ENCODE data around the gene SYT1. TPM values are rescaled to one million over a fixed set of nuclear protein-coding genes. Genes with fewer than 3 reads are reported as not detected.

SYT1 gene
- total and polyA plus RNA-seq, 2 experiments from 2014 or later: 48.7 to 51.7 TPM

GRCh38 chr12:79291711-79292110 is 427.1 kb downstream of the SYT1 start:
- no peak overlapping the region for H2AFZ ChIP-seq
- no peak overlapping the region for H3K4me3 Mint-ChIP-seq
- no peak overlapping the region for H3K27ac ChIP-seq (ENCODE audit: low read depth)
- no peak for DNase-seq (ENCODE audit: low spot score)
- H3K9me2 ChIP-seq (ENCODE audit: insufficient read depth): no peaks in the 10 kb centered on the region
- H3K27ac Mint-ChIP-seq: no peak overlapping the region
- H3F3A ChIP-seq (replicated peaks; ENCODE audit: low read depth): no peaks in the 10 kb centered on the region
- no peaks in the 10 kb centered on the region for H3K9me3 Mint-ChIP-seq
- no peak overlapping the region for H3K4me3 ChIP-seq
- TF ChIP-seq, protein P1, sequence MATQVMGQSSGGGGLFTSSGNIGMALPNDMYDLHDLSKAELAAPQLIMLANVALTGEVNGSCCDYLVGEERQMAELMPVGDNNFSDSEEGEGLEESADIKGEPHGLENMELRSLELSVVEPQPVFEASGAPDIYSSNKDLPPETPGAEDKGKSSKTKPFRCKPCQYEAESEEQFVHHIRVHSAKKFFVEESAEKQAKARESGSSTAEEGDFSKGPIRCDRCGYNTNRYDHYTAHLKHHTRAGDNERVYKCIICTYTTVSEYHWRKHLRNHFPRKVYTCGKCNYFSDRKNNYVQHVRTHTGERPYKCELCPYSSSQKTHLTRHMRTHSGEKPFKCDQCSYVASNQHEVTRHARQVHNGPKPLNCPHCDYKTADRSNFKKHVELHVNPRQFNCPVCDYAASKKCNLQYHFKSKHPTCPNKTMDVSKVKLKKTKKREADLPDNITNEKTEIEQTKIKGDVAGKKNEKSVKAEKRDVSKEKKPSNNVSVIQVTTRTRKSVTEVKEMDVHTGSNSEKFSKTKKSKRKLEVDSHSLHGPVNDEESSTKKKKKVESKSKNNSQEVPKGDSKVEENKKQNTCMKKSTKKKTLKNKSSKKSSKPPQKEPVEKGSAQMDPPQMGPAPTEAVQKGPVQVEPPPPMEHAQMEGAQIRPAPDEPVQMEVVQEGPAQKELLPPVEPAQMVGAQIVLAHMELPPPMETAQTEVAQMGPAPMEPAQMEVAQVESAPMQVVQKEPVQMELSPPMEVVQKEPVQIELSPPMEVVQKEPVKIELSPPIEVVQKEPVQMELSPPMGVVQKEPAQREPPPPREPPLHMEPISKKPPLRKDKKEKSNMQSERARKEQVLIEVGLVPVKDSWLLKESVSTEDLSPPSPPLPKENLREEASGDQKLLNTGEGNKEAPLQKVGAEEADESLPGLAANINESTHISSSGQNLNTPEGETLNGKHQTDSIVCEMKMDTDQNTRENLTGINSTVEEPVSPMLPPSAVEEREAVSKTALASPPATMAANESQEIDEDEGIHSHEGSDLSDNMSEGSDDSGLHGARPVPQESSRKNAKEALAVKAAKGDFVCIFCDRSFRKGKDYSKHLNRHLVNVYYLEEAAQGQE (IDR thresholded peaks at IDR 0.05; ENCODE audit: unreplicated experiment): no peak
- TF ChIP-seq ZNF331 (CRISPR knock-in tag; IDR thresholded peaks at IDR 0.05; ENCODE audit: low read depth) (no peak), EZH2phosphoT487 (IDR thresholded peaks at IDR 0.05; ENCODE audit: unreplicated experiment) (no peak), ZNF114 (CRISPR knock-in tag; IDR thresholded peaks at IDR 0.05) (no peak), CREB1 (CRISPR knock-in tag; IDR thresholded peaks at IDR 0.05; ENCODE audit: low read depth) (no peak), NANOG (IDR thresholded peaks at IDR 0.05; ENCODE audit: borderline replicate concordance) (no peak), CTCF (conservative IDR thresholded peaks at IDR 0.05; ENCODE audit: low read depth in 2 of 2) (no peak), JUNB (IDR thresholded peaks at IDR 0.05; ENCODE audit: unreplicated experiment) (no peak), POLR2AphosphoS5 (IDR thresholded peaks at IDR 0.05; ENCODE audit: low read depth) (no peak), STAT1 (IDR thresholded peaks at IDR 0.05; ENCODE audit: unreplicated experiment) (no peak), EZH2 (IDR thresholded peaks at IDR 0.05; ENCODE audit: low read depth, unreplicated experiment) (no peak)
- TF ChIP-seq, protein P2, sequence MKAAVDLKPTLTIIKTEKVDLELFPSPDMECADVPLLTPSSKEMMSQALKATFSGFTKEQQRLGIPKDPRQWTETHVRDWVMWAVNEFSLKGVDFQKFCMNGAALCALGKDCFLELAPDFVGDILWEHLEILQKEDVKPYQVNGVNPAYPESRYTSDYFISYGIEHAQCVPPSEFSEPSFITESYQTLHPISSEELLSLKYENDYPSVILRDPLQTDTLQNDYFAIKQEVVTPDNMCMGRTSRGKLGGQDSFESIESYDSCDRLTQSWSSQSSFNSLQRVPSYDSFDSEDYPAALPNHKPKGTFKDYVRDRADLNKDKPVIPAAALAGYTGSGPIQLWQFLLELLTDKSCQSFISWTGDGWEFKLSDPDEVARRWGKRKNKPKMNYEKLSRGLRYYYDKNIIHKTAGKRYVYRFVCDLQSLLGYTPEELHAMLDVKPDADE (IDR thresholded peaks at IDR 0.05): no peak
- TF ChIP-seq, protein P3, sequence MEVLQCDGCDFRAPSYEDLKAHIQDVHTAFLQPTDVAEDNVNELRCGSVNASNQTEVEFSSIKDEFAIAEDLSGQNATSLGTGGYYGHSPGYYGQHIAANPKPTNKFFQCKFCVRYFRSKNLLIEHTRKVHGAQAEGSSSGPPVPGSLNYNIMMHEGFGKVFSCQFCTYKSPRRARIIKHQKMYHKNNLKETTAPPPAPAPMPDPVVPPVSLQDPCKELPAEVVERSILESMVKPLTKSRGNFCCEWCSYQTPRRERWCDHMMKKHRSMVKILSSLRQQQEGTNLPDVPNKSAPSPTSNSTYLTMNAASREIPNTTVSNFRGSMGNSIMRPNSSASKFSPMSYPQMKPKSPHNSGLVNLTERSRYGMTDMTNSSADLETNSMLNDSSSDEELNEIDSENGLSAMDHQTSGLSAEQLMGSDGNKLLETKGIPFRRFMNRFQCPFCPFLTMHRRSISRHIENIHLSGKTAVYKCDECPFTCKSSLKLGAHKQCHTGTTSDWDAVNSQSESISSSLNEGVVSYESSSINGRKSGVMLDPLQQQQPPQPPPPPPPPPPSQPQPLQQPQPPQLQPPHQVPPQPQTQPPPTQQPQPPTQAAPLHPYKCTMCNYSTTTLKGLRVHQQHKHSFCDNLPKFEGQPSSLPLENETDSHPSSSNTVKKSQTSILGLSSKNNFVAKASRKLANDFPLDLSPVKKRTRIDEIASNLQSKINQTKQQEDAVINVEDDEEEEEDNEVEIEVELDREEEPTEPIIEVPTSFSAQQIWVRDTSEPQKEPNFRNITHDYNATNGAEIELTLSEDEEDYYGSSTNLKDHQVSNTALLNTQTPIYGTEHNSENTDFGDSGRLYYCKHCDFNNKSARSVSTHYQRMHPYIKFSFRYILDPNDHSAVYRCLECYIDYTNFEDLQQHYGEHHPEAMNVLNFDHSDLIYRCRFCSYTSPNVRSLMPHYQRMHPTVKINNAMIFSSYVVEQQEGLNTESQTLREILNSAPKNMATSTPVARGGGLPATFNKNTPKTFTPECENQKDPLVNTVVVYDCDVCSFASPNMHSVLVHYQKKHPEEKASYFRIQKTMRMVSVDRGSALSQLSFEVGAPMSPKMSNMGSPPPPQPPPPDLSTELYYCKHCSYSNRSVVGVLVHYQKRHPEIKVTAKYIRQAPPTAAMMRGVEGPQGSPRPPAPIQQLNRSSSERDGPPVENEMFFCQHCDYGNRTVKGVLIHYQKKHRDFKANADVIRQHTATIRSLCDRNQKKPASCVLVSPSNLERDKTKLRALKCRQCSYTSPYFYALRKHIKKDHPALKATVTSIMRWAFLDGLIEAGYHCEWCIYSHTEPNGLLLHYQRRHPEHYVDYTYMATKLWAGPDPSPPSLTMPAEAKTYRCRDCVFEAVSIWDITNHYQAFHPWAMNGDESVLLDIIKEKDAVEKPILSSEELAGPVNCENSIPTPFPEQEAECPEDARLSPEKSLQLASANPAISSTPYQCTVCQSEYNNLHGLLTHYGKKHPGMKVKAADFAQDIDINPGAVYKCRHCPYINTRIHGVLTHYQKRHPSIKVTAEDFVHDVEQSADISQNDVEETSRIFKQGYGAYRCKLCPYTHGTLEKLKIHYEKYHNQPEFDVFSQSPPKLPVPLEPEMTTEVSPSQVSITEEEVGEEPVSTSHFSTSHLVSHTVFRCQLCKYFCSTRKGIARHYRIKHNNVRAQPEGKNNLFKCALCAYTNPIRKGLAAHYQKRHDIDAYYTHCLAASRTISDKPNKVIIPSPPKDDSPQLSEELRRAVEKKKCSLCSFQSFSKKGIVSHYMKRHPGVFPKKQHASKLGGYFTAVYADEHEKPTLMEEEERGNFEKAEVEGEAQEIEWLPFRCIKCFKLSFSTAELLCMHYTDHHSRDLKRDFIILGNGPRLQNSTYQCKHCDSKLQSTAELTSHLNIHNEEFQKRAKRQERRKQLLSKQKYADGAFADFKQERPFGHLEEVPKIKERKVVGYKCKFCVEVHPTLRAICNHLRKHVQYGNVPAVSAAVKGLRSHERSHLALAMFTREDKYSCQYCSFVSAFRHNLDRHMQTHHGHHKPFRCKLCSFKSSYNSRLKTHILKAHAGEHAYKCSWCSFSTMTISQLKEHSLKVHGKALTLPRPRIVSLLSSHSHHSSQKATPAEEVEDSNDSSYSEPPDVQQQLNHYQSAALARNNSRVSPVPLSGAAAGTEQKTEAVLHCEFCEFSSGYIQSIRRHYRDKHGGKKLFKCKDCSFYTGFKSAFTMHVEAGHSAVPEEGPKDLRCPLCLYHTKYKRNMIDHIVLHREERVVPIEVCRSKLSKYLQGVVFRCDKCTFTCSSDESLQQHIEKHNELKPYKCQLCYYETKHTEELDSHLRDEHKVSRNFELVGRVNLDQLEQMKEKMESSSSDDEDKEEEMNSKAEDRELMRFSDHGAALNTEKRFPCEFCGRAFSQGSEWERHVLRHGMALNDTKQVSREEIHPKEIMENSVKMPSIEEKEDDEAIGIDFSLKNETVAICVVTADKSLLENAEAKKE (CRISPR knock-in tag; IDR thresholded peaks at IDR 0.05): no peak
- no peak overlapping the region for H3K4me2 ChIP-seq
- ATAC-seq: no peak
- peaks cover 8% of the 10 kb centered on the region; the same call in 1 of the 3 replicates for H3K36me3 Mint-ChIP-seq (ENCODE audit: low read depth)
- no peaks in the 10 kb centered on the region for H3K79me2 ChIP-seq (replicated peaks; ENCODE audit: insufficient read depth)
- no peaks in the 10 kb centered on the region for H3K36me3 ChIP-seq (ENCODE audit: insufficient read depth)
- H3K4me1 ChIP-seq (ENCODE audit: insufficient read depth): peaks cover 5% of the 10 kb centered on the region; the same call in 1 of the 2 replicates
- H4K20me1 ChIP-seq (replicated peaks; ENCODE audit: insufficient read depth): no peaks in the 10 kb centered on the region
- H3K27me3 Mint-ChIP-seq (ENCODE audit: insufficient read depth, low read depth, poor library complexity): no peaks in the 10 kb centered on the region
- H3K27me3 ChIP-seq (ENCODE audit: insufficient read depth): no peaks in the 10 kb centered on the region
- H3K4me1 Mint-ChIP-seq: peaks cover 13% of the 10 kb centered on the region
